GM23248 (cell line): ENCODE data around the gene VWA8.

Experiments used
- EZH2 ChIP-seq: fragments of 200-600 bp; sonication (generic); IDR thresholded peaks from 2 replicates; pipeline ENCODE4 v1.6.1; 2018; ENCODE audit warnings: antibody characterized with exemption, mild to moderate bottlenecking; ENCODE audit not compliant: insufficient read depth, poor library complexity, severe bottlenecking
- EZH2phosphoT487 ChIP-seq: fragments of 200-600 bp; sonication (generic); IDR thresholded peaks from 2 replicates; pipeline ENCODE4 v1.6.1; 2018; ENCODE audit warnings: antibody characterized with exemption, moderate library complexity, mild to moderate bottlenecking, low read depth; ENCODE audit not compliant: insufficient read depth

DNA sequence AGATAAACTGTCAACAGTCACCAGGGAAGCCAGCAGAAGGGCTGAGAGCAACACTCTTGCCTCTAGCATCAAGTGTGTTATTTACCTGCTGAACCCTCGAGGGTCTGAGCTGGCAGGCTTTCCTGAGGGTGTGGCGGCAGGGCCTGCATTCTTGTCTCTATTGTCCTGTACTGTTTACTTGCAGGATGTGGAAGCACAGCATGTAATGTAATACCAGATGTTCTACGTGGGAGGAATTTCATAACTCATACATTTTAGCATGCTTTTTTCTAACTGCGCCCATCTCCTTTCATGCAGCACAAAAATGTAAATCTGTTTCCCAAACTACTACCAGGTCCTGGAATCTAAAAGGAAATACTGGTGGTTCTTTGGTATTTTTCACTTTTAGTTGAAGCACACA lies 350.5 kb downstream of the VWA8 start:
- TF ChIP-seq EZH2, result no peak
- TF ChIP-seq EZH2phosphoT487, result 0 out of 2 replicates have a peak, but pooled peaks have one; percentile 52
